SK-N-SH (cell line): ENCODE results near the gene MCUB. TPM values are rescaled to one million over a fixed set of nuclear protein-coding genes. Genes with fewer than 3 reads are reported as not detected.

Experiments
- CTCF ChIA-PET: fragments of 300-600, 350-600 bp; formaldehyde crosslinking; extraction: SDS; loops from one replicate; lab custom pipeline; 2021; lab: Yijun Ruan, JAX
- POLR2A ChIA-PET: fragments of 350-600 bp; sonication (Branson Sonifier 250); formaldehyde crosslinking; extraction: SDS; loops from one replicate; lab custom pipeline; 2020; ENCODE audit warnings: antibody characterized with exemption, inconsistent platforms; lab: Yijun Ruan, JAX
- DNase-seq: peaks from one replicate; pipeline ENCODE4 v3.0.0; 2012
- H2AFZ ChIP-seq: fragments of 200-600 bp; sonication (generic); 2 replicates; pipeline ENCODE4 v1.8.1; 2016; ENCODE audit warnings: antibody characterized with exemption, mild to moderate bottlenecking, low read depth
- H3F3A ChIP-seq: fragments of 200-600 bp; sonication (generic); replicated peaks from 2 replicates; pipeline ENCODE3; 2016; ENCODE audit warnings: antibody characterized with exemption, mild to moderate bottlenecking; ENCODE audit not compliant: insufficient read depth
- H3K27ac ChIP-seq, 2 experiments: fragments of 200-500 bp in 1 of 2; fragments of 200-600 bp in 1 of 2; sonication (Bioruptor generic) in 1 of 2; sonication (generic), shearing (Covaris generic) in 1 of 2; 2 replicates each; pipeline versions ENCODE4 v1.5.1 to v1.6.1; 2014 to 2016; ENCODE audit warnings: low read depth in 2 of 2, inconsistent platforms in 1 of 2, low read length in 1 of 2, mild to moderate bottlenecking in 1 of 2, mixed read lengths in 1 of 2
- H3K27me3 ChIP-seq: fragments of 200-600 bp; sonication (generic), shearing (Covaris generic); 2 replicates; pipeline ENCODE4 v1.6.1; 2016; ENCODE audit warnings: mixed run types; ENCODE audit not compliant: insufficient read depth
- H3K36me3 ChIP-seq, 2 experiments: fragments of 200-500 bp in 1 of 2; fragments of 200-600 bp in 1 of 2; sonication (Bioruptor generic) in 1 of 2; sonication (generic) in 1 of 2; replicated peaks in 1 of 2; 2 replicates each; pipeline versions ENCODE3 to v1.5.1; 2014 to 2016; ENCODE audit warnings: low read length in 1 of 2, mild to moderate bottlenecking in 1 of 2; ENCODE audit not compliant: insufficient read depth in 2 of 2, control insufficient read depth in 1 of 2
- H3K4me1 ChIP-seq, 2 experiments: fragments of 200-500 bp in 1 of 2; fragments of 200-600 bp in 1 of 2; sonication (Bioruptor generic) in 1 of 2; sonication (generic), shearing (Covaris generic) in 1 of 2; 2 replicates each; pipeline versions ENCODE4 v1.5.1 to v1.6.1; 2014 to 2016; ENCODE audit warnings: low read depth in 1 of 2, low read length in 1 of 2, mixed run types in 1 of 2; ENCODE audit not compliant: insufficient read depth in 2 of 2, control insufficient read depth in 1 of 2
- H3K4me2 ChIP-seq: fragments of 200-600 bp; sonication (generic), shearing (Covaris generic); 2 replicates; pipeline ENCODE4 v1.6.1; 2017; ENCODE audit warnings: mixed run types
- H3K4me3 ChIP-seq, 2 experiments: fragments of 200-500 bp in 1 of 2; fragments of 200-600 bp in 1 of 2; sonication (Bioruptor generic) in 1 of 2; sonication (generic), shearing (Covaris generic) in 1 of 2; 2 replicates each; pipeline versions ENCODE4 v1.5.1 to v1.8.1; 2014 to 2016; ENCODE audit warnings: low read depth in 2 of 2, inconsistent platforms in 1 of 2, low read length in 1 of 2, mild to moderate bottlenecking in 1 of 2, mixed read lengths in 1 of 2, moderate library complexity in 1 of 2
- H3K79me2 ChIP-seq: fragments of 200-600 bp; sonication (generic); 2 replicates; pipeline ENCODE4 v1.8.1; 2017; ENCODE audit warnings: mild to moderate bottlenecking; ENCODE audit not compliant: insufficient read depth
- H3K9ac ChIP-seq: fragments of 200-600 bp; sonication (generic); 2 replicates; pipeline ENCODE4 v1.6.1; 2017; ENCODE audit warnings: mixed run types
- H3K9me2 ChIP-seq: fragments of 200-600 bp; sonication (generic); 2 replicates; pipeline ENCODE4 v1.6.1; 2017; ENCODE audit warnings: mixed run types
- H3K9me3 ChIP-seq: fragments of 200-600 bp; sonication (generic); 2 replicates; pipeline ENCODE4 v1.6.1; 2017; ENCODE audit warnings: mixed run types, mild to moderate bottlenecking, moderate library complexity
- H4K20me1 ChIP-seq: fragments of 200-600 bp; sonication (generic); 2 replicates; pipeline ENCODE4 v1.6.1; 2017; ENCODE audit warnings: mild to moderate bottlenecking, mixed run types; ENCODE audit not compliant: insufficient read depth
- CHD2 ChIP-seq: fragments of 150-350 bp; IDR thresholded peaks from 2 replicates; pipeline ENCODE4 v1.6.1; 2018; ENCODE audit warnings: low read length; ENCODE audit not compliant: partially characterized antibody
- EP300 ChIP-seq, 2 experiments: IDR thresholded peaks; 2 replicates each; pipeline versions ENCODE4 v1.4.0 to v1.6.1; 2012; ENCODE audit warnings: borderline replicate concordance in 1 of 2, low read depth in 1 of 2, low read length in 1 of 2
- FOSL2 ChIP-seq: IDR thresholded peaks from 2 replicates; pipeline ENCODE4 v1.4.0; 2012; ENCODE audit warnings: low read depth, mild to moderate bottlenecking, moderate library complexity, borderline replicate concordance
- FOXM1 ChIP-seq: IDR thresholded peaks from 2 replicates; pipeline ENCODE4 v1.4.0; 2012; ENCODE audit warnings: low read depth, mild to moderate bottlenecking
- JUND ChIP-seq: IDR thresholded peaks from 2 replicates; pipeline ENCODE4 v1.4.0; 2012
- RCOR1 ChIP-seq: fragments of 150-350 bp; IDR thresholded peaks from 2 replicates; pipeline ENCODE4 v1.6.1; 2017; ENCODE audit warnings: antibody characterized with exemption, low read length
- RFX5 ChIP-seq: IDR thresholded peaks from 2 replicates; pipeline ENCODE4 v1.6.1; 2012; ENCODE audit warnings: mild to moderate bottlenecking, improper control_type of control experiment, low read length
- RXRA ChIP-seq: IDR thresholded peaks from 2 replicates; pipeline ENCODE4 v1.4.0; 2012; ENCODE audit warnings: low read depth, mild to moderate bottlenecking, borderline replicate concordance
- TAF1 ChIP-seq: IDR thresholded peaks from 2 replicates; pipeline ENCODE4 v1.6.1; 2012; ENCODE audit warnings: low read depth, mild to moderate bottlenecking, low read length, moderate library complexity, borderline replicate concordance
- TCF12 ChIP-seq: IDR thresholded peaks from 2 replicates; pipeline ENCODE4 v1.4.0; 2012
- ZBTB33 ChIP-seq: IDR thresholded peaks from 2 replicates; pipeline ENCODE4 v1.4.0; 2012; ENCODE audit warnings: low read depth, borderline replicate concordance
- WGBS: methylation state at CpG from one replicate; pipeline ENCODE4 v1.1.6; 2017; ENCODE audit warnings: low lambda C conversion rate; 5-methylcytosine and 5-hydroxymethylcytosine counted together
- polyA plus RNA-seq, 3 experiments: library from polyadenylated mRNA; depleted of rRNA; stranded (reverse); fragments of >200 nt; gene quantifications; 2 replicates each; pipeline ENCODE4 v1.2.3, GENCODE V29; 2012
- TF ChIP-seq, protein P1 (sequence below): IDR thresholded peaks from 2 replicates; pipeline ENCODE4; 2012

The MCUB gene
- polyA plus RNA-seq, 1 of the 3 experiments (the other 2 are of a cell fraction), result 39.3 TPM

GRCh38 chr4:109719604-109720003 is 159.6 kb downstream of the MCUB start:
- ChIA-PET POLR2A (no interaction called here), CTCF (no interaction called here)
- Histone ChIP-seq H4K20me1 (no peaks in the 10 kb centered on the region), H3K36me3 (peaks cover 6 to 16% of the 10 kb centered on the region in 2 experiments), H3K9me3 (no peaks in the 10 kb centered on the region), H3K4me1 (no peaks in the 10 kb centered on the region), H3K4me2 (no peak overlapping the region), H3K9ac (no peak overlapping the region), H3K4me3 (no peak overlapping the region), H3K27me3 (no peaks in the 10 kb centered on the region)
- no peak for DNase-seq
- TF ChIP-seq, protein P1, sequence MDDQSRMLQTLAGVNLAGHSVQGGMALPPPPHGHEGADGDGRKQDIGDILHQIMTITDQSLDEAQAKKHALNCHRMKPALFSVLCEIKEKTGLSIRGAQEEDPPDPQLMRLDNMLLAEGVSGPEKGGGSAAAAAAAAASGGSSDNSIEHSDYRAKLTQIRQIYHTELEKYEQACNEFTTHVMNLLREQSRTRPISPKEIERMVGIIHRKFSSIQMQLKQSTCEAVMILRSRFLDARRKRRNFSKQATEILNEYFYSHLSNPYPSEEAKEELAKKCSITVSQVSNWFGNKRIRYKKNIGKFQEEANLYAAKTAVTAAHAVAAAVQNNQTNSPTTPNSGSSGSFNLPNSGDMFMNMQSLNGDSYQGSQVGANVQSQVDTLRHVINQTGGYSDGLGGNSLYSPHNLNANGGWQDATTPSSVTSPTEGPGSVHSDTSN, result no peak
- TF ChIP-seq RCOR1 (no peak), TAF1 (no peak), RFX5 (no peak)
- TF ChIP-seq, all 33 proteins: peak for 0
- WGBS, result 98% methylated on average over 4 of the region's 4 CpGs
- Histone ChIP-seq H3K9me2 (no peaks in the 10 kb centered on the region), H2AFZ (no peak overlapping the region), H3K79me2 (no peaks in the 10 kb centered on the region), H3F3A (no peaks in the 10 kb centered on the region), H3K27ac (no peak overlapping the region)

DNA sequence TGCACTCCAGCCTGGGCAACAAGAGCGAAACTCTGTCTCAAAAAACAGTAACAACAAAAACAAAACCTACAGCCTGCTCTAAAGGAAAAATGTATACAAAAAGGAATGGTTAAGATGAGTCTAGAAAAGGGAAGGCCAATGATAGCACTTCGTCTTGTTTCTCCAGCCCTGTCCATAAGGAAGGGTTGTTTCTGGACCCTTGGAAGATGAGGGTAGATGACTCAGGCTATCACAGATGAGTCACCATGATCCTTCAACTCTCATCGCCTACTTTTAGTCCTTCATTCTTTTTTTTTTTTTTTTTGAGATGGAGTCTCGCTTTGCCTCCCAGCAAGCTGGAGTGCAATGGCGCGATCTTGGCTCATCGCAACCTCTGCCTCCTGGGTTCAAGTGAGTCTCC is 161.0 kb downstream of the MCUB start:
- H4K20me1 ChIP-seq, result no peaks in the 10 kb centered on the region
- peaks cover 12 to 16% of the 10 kb centered on the region in 2 experiments for H3K36me3 ChIP-seq
- DNase-seq, result no peak
- no peaks in the 10 kb centered on the region for H3K9me2 ChIP-seq
- no peak overlapping the region for H3K27ac ChIP-seq
- H3K9me3 ChIP-seq, result no peaks in the 10 kb centered on the region
- H3K27me3 ChIP-seq, result no peaks in the 10 kb centered on the region
- H2AFZ ChIP-seq, result no peak overlapping the region
- H3K9ac ChIP-seq, result no peak overlapping the region
- H3K4me1 ChIP-seq, result no peaks in the 10 kb centered on the region
- POLR2A ChIA-PET, result no interaction called here
- peak; percentile 35; the same call in 1 of the 2 replicates for TF ChIP-seq JUND
- no peak for TF ChIP-seq FOXM1
- TF ChIP-seq FOSL2, result peak; percentile 53; the same call in 1 of the 2 replicates
- no peak for TF ChIP-seq EP300 (IDR thresholded peaks at IDR 0.05; ENCODE audit: borderline replicate concordance in 1 of 2, low read depth in 1 of 2, low read length in 1 of 2)
- no peak for TF ChIP-seq CHD2
- no peak for TF ChIP-seq ZBTB33
- TF ChIP-seq RXRA, result no peak
- TF ChIP-seq TCF12, result no peak
- no peak overlapping the region for H3K4me3 ChIP-seq
- 86% methylated on average over 7 of the region's 7 CpGs for WGBS
- H3F3A ChIP-seq, result no peaks in the 10 kb centered on the region
- no peaks in the 10 kb centered on the region for H3K79me2 ChIP-seq
- CTCF ChIA-PET, result no interaction called here
- no peak overlapping the region for H3K4me2 ChIP-seq
